Stimulated activated CD8-positive, alpha-beta memory T cell treated with anti-CD3 and anti-CD28 coated beads, Interleukin-15, amount 100 ng/mL, for 4 hours (primary cell): ENCODE measurements around the gene ZNF76.

Source experiments
- DNase-seq, 2 donors: peaks; one replicate each; pipeline ENCODE4 v3.0.0-alpha.2; 2020; ENCODE audit warnings: low read depth in 2 of 2

Gene ZNF76

GRCh38 chr6:35330541-35331119 lies 71.1 kb downstream of the ZNF76 start:
- DNase-seq: no peak

DNA sequence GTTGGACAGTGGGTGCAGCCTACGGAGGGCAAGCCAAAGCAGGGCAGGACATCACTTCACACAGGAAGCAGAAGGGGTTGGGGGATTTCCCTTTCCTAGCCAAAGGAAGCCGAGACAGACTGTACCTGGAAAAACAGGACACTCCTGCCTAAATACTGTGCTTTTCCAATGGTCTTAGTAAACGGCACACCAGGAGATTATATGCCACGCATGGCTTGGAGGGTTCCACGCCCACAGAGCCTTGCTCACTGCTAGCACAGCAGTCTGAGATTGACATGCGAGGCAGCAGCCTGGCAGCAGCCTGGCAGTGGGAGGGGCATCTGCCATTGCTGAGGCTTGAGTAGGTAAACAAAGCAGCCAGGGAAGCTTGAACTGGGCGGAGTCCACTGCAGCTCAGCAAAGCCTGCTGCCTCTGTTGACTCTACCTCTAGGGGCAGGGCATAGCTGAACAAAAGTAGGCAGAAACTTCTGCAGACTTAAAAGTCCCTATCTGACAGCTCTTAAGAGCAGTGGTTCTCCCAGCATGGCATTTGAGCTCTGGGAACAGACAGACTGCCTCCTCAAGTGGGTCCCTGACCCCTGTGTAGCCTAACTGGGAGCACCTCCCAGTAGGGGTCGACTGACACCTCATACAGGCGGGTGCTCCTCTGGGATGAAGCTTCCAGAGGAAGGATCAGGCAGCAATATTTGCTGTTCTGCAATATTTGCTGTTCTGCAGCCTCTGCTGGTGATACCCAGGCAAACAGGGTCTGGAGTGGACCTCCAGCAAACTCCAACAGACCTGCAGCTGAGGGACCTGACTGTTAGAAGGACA lies 72.7 kb downstream of the ZNF76 start:
- DNase-seq: peak in 1 of 2 donors; percentile 33

GRCh38 chr6:35341557-35341956 lies 82.0 kb downstream of the ZNF76 start:
- no peak for DNase-seq

DNA sequence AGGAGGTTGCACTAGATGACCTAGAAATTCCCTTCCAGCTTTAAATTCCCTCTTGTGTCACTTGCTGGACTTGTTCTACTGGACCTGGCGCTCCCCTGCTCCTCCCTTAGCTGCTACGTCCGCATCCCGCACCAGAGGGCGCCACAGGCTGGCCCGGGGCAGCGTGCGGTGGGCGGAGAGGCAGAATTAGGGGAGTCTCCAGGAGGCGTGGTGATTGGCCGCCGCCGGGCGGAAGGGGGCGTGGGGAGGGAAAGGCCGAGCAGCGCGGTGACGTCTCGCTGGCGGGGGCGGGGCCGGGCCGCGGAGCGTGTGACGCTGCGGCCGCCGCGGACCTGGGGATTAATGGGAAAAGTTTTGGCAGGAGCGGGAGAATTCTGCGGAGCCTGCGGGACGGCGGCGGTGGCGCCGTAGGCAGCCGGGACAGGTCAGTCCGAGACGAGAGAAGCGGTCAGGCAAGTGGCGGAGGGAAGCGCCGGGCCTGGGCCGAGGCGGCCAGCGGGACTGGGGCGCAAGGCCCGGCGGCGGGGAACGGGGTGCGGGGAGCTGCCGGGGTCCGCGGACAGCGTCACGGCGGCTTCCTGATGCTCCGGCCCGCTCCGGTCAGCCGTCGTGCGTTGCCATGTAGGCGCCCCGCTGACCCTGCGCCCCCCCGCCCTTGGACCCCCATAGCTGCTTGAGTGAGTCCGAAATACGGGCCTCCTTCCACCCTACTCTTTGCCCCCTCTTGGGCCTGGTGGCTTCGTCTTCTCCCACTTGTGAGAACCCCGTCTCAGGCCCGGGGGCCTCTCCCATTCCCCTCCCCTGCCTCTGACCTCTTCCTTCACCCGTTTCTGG lies 82.9 kb downstream of the ZNF76 start, which contains the start of gene PPARD:
Gene PPARD (plus strand): TSS at position 301 of the 834 bp plus-strand sequence. CDS start 68,530 bp downstream, outside the sequence.
- DNase-seq: peak; percentile 94 to 95

GRCh38 chr6:35343092-35343834 lies 83.7 kb downstream of the ZNF76 start:
- no peak for DNase-seq

DNA sequence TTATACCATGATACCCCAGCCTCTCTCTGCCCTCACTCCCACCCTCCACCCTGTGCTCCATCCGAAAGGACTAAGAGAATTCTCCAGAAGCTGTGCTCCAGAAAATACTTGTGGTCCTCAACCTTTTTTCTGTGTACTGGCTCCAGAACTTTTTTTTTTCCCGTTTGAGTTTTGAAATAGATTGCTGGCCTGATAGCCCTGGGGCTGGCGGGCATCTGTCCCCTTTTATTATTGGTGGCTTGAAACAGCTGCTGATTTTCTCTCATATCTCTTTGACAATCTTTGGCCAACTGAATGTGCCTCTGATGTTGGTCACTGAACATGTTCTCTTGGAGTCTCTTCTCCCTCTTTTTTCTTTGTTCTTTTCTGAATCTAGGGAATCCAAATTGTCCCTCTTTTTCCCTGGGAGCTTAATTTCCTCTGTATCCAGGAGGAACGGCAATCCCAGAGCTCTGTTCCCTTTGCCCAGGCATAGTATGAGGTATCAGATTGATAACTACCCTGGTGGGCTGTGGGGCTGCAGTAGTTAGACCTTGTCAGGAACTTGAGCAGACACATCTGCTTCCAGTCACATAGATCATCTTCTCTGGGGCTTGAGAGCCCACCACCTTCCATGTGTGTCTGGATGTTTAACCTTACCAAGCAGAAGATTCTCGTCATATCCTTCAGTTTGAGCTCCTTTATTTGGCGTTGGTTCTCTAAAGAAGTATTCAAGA lies 84.5 kb downstream of the ZNF76 start:
- no peak for DNase-seq
